Mesangial cell (primary cell): ENCODE measurements around the gene OR5B12. TPM values are rescaled to one million over a fixed set of nuclear protein-coding genes. Genes with fewer than 3 reads are reported as not detected.

Experiments used
- total RNA-seq: library from RNA; depleted of rRNA; stranded (reverse); fragments of >200 nt; gene quantifications from 2 replicates; pipeline ENCODE4 v1.2.3, GENCODE V29; 2015

Gene OR5B12
- not detected in 2 replicates for total RNA-seq

DNA sequence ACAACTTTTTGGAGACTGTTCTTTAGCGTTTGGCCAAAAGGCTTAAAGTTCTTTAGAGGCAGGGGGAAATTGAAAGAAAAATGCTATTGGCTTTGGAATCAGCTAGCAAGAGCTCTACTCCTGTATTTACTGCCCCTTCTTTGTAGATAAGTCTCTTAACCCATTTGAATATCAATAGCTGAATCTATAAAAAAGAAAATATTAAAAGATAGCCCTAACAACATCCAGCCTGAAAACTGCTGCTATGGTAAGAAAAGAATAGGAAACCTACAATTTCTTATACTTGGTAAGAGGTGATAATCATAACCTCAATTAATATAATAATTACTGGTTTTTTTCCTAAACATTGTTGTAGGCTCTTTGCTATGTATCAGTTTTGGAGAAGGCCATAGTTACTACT, at the start of gene OR5B12:
OR5B12 (minus strand) TSS at position 101 of the 400 bp plus-strand sequence. CDS start 2,085 bp downstream, outside the sequence.

DNA sequence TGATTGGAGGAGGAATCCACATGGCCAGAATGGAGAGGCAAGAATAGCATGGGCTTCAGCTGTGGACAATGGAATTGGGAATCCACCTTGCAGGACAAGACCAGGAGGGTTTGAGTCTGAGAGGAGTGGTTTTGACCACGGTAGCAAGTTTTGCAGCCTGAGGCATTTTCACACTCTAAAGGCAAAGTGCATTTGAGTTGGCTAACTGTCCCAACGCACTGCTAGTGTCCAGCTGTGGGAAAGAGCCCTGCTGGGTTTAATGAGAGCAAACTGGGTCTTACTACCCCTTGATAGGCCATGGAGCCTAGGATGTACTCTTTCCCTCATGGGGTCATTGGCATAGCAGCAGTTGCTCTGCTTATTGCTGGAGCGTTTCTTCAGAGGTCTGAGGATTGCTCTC, 14.0 kb downstream of the OR5B12 start, which contains the start of gene OR5B2:
OR5B2 (minus strand) TSS at position 101 of the 400 bp plus-strand sequence. CDS start 4,860 bp downstream, outside the sequence.

DNA sequence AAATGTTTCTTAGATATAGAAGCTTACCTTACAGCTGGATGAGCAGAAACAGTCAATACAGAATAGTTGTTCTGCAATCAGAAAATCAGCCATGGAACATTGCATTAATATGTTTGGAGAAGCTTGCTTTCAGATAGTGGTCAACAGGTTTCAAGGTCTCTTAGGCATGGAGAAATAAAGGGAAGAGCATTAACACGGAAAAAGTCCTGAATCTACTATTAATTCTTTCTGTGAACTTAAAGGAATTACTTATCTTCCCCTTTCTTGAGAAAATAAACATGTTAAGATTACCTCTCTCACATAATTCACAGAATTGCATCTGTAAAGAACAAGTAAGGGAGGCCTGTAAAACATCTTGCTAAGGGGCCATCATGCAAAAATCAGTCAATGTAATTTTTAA, 35.3 kb downstream of the OR5B12 start, which contains the start of gene OR5B3:
OR5B3 (minus strand) TSS at position 101 of the 400 bp plus-strand sequence. CDS start 3,465 bp downstream, outside the sequence.

Other genes with a start within 250 kb of the OR5B12 start
- not detected in 2 replicates for gene OR1S2, start 238.1 kb downstream of the OR5B12 start, total RNA-seq
- not detected in 2 replicates for gene OR1S1, start 229.5 kb downstream of the OR5B12 start, total RNA-seq
- gene OR10Q1, start 213.3 kb downstream of the OR5B12 start, total RNA-seq = not detected in 2 replicates
- not detected in 2 replicates for gene OR10W1, start 174.0 kb downstream of the OR5B12 start, total RNA-seq
- gene OR5B17, start 83.2 kb downstream of the OR5B12 start, total RNA-seq = not detected in 2 replicates
- not detected in 2 replicates for gene OR5B3, start 35.4 kb downstream of the OR5B12 start, total RNA-seq
- gene OR5B2, start 14.1 kb downstream of the OR5B12 start, total RNA-seq = not detected in 2 replicates
- not detected in 2 replicates for gene OR5B21, start 65.9 kb upstream of the OR5B12 start, total RNA-seq
- 0.81 and 3.5 TPM in 2 replicates for gene LPXN, start 133.6 kb upstream of the OR5B12 start, total RNA-seq
- 19.4 and 20.7 TPM in 2 replicates for gene ZFP91, start 136.8 kb upstream of the OR5B12 start, total RNA-seq
- gene CNTF, start 180.4 kb upstream of the OR5B12 start, total RNA-seq = 0.49 and 0.51 TPM in 2 replicates